Heart right ventricle (tissue), 16 donors: Measurements from ENCODE around the gene DCPS. TPM values are rescaled to one million over a fixed set of nuclear protein-coding genes. Genes with fewer than 3 reads are reported as not detected.
A peak's percentile ranks its signal among the peaks of the same experiment; 100 is the strongest.
"Not testable (repeated sequence)": the region's sequence is repeated elsewhere in the genome, so short reads cannot be mapped to it uniquely, and the experiment has no call there.

Experiments
- ATAC-seq, 8 donors: fragments of 200-7000 bp; cut with Tn5 transposase; one replicate each; pipeline ENCODE4 v1.9.1; 2020; ENCODE audit warnings: mild to moderate bottlenecking in 8 of 8, moderate library complexity in 8 of 8, moderate number of reproducible peaks in 1 of 8
- DNase-seq, 2 donors: peaks; one replicate each; pipeline ENCODE4 v3.0.0-alpha.2; 2020
- H3K27ac ChIP-seq, 10 donors: fragments of 200-600 bp; sonication (generic) in 2 of 10; one replicate each; pipeline versions ENCODE4 v1.5.0 to v1.8.0; 2020 to 2022; ENCODE audit warnings: mild to moderate bottlenecking in 3 of 10
- H3K27me3 ChIP-seq, 7 donors: fragments of 200-600 bp; one replicate each; pipeline ENCODE4 v1.8.0; 2021 to 2022; ENCODE audit warnings: mild to moderate bottlenecking in 2 of 7
- H3K36me3 ChIP-seq, 9 donors: fragments of 200-600 bp; sonication (generic) in 1 of 9; one replicate each; pipeline versions ENCODE4 v1.5.0 to v1.8.0; 2020 to 2022; ENCODE audit warnings: mild to moderate bottlenecking in 2 of 9
- H3K4me1 ChIP-seq, 9 donors: fragments of 200-600 bp; sonication (generic) in 1 of 9; one replicate each; pipeline versions ENCODE4 v1.5.0 to v1.8.0; 2020 to 2022; ENCODE audit warnings: mild to moderate bottlenecking in 4 of 9
- H3K4me3 ChIP-seq, 10 donors: fragments of 200-600 bp; sonication (generic) in 2 of 10; one replicate each; pipeline versions ENCODE4 v1.5.0 to v1.8.0; 2020 to 2022; ENCODE audit warnings: mild to moderate bottlenecking in 7 of 10, moderate library complexity in 2 of 10
- H3K9me3 ChIP-seq, 11 donors: fragments of 200-600 bp in 10 of 11; sonication (generic) in 2 of 11; one replicate each; pipeline versions ENCODE4 v1.5.0 to v1.8.0; 2013 to 2022; ENCODE audit warnings: mild to moderate bottlenecking in 2 of 11, control low read depth in 1 of 11, moderate library complexity in 1 of 11
- CTCF ChIP-seq, 9 donors: fragments of 200-600 bp; sonication (generic) in 2 of 9; IDR thresholded peaks; one replicate each; pipeline versions ENCODE4 v1.5.0 to v1.8.0; 2021 to 2022; ENCODE audit warnings: antibody characterized with exemption in 9 of 9, mild to moderate bottlenecking in 5 of 9, moderate library complexity in 1 of 9
- WGBS, 2 donors: extraction: QIAGEN DNeasy Blood & Tissue Kit; methylation state at CpG; one replicate each; pipeline ENCODE4 v1.1.7; 2013; ENCODE audit warnings: inconsistent platforms in 1 of 2; 5-methylcytosine and 5-hydroxymethylcytosine counted together
- intact Hi-C, 10 donors: fragments of 100-400 bp; cut with DNase I; formaldehyde crosslinking; loops; one replicate each; pipeline versions ENCODE4 v1.11.1 to v1.14.2; 2022
- polyA plus RNA-seq, 2 donors: library from polyadenylated mRNA; stranded (reverse); fragments of 200-250 nt; gene quantifications; one replicate each; pipeline ENCODE4 v1.2.3, GENCODE V29; 2013
- total RNA-seq, 10 donors: library from RNA; stranded (reverse); fragmentation: NEBNext Ultra II Directional in 3 of 10; extraction: Animal tissue kit (Norgen Biotek cat#: 25700) in 3 of 10; gene quantifications; one replicate each; pipeline versions ENCODE4 v1.2.1 to v1.2.4, GENCODE V29; 2021 to 2023
- donor health status: Arrhythmogenic right ventricular cardiomyopathy.
- donor health status: ischemic (EF 13 %, LVEDD 7.1; RV severe dilation, severe dysfunction).
- donor health status: healthy with polysubstance abuse.
- donor health status: DM: no; HTN: yes; CAD: no.
- donor health status: DM: no; HTN: no; CAD: no.
- donor health status: ischemic (EF 25% LVEDD 6.9; RV normal size, moderate dysfunction).
- donor health status: ischemic (EF 25% LVEDD 5.7; RV mildly dilated, moderate dysfunction).
- donor health status: healthy.
- donor health status: DM: yes; HTN: yes; CAD: no.
- donor health status: Ischemic cardiomyopathy.
- donor health status: ischemic (EF 35%, LVEDD 5.7; RV mildly dilated, moderate dysfunction).
- donor health status: nonischemic (EF 11% LVEDD 7.7; RV severe dilation, severe dysfunction).
- donor health status: DM: yes; HTN: yes; CAD: no.
- donor health status: PGD.
- donor health status: ischemic (EF 29% LVEDD 5.4; RV normal size, mild dysfunction).
- donor health status: nonischemic (EF 23%, LVEDD 6.1; RV moderate dilation, normal function).

DCPS gene
- total and polyA plus RNA-seq, 12 donors = 6.5 to 17.3 (median 10.6) TPM

DNA sequence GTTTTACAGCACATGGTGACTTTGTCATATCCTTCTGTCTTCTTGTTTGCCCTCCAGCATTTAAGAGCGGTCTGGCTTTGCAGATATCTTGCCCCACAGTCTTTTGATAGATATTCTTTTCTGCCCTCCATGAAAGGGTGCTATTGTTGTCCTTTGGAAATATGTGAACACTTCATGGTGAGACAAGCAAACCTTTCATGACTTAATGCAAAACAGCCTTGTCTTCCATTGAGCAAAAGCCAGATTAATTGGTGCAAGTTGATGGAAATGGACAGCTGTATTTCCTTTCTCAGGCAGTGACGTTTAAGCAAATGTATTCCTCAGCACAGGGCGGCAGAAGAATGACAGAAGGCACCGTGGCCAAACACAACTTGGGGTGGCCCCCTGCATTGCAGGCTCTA is 4.4 kb downstream of the DCPS start:
- no peak for DNase-seq
- Histone ChIP-seq H3K4me3 (no peak overlapping the region), H3K9me3 (no peaks in the 10 kb centered on the region), H3K27me3 (no peaks in the 10 kb centered on the region), H3K4me1 (peaks cover 4 to 47% (median 20%) of the 10 kb centered on the region in 9 donors), H3K27ac (no peak overlapping the region), H3K36me3 (peaks cover 0 to 40% (median 0%) of the 10 kb centered on the region in 9 donors)
- TF ChIP-seq CTCF (IDR thresholded peaks at IDR 0.05) = no peak
- intact Hi-C loops = loop anchor here in 1 of 10 donors (5.0 kb wide), 1 partner anchor 174 kb away; no protein-coding TSS in a partner anchor
- WGBS, 2 donors = 68 to 75% methylated on average over 4 of the region's 4 CpGs
- ATAC-seq = no peak

DNA sequence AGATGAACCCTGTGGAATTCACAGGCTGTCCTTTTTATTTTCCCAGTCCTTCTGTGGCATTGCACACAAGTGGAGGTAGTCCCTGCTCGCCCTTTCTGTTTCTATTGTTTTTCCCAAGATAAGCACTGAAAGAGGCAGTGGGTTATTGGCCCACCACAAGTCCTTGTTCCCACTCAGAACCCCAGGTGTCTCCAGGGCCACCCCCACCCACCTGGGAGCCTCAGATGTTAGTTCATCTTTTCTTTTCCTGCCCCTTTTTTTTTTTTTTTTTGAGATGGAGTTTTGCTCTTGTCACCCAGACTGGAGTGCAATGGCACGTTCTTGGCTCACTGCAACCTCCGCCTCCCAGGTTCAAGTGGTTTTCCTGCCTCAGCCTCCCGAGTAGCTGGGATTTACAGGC is 4.9 kb downstream of the DCPS start:
- 92% methylated on average over 4 of the region's 4 CpGs for WGBS, 2 donors
- not testable (repeated sequence) for H3K27ac ChIP-seq, H3K9me3 ChIP-seq, H3K27me3 ChIP-seq, H3K4me3 ChIP-seq, ATAC-seq, DNase-seq
- intact Hi-C loops = loop anchor here in 1 of 10 donors (5.0 kb wide), 1 partner anchor 174 kb away; no protein-coding TSS in a partner anchor
- Histone ChIP-seq H3K36me3 (peaks cover 0 to 45% (median 0%) of the 10 kb centered on the region in 9 donors), H3K4me1 (peaks cover 4 to 47% (median 16%) of the 10 kb centered on the region in 9 donors)

DNA sequence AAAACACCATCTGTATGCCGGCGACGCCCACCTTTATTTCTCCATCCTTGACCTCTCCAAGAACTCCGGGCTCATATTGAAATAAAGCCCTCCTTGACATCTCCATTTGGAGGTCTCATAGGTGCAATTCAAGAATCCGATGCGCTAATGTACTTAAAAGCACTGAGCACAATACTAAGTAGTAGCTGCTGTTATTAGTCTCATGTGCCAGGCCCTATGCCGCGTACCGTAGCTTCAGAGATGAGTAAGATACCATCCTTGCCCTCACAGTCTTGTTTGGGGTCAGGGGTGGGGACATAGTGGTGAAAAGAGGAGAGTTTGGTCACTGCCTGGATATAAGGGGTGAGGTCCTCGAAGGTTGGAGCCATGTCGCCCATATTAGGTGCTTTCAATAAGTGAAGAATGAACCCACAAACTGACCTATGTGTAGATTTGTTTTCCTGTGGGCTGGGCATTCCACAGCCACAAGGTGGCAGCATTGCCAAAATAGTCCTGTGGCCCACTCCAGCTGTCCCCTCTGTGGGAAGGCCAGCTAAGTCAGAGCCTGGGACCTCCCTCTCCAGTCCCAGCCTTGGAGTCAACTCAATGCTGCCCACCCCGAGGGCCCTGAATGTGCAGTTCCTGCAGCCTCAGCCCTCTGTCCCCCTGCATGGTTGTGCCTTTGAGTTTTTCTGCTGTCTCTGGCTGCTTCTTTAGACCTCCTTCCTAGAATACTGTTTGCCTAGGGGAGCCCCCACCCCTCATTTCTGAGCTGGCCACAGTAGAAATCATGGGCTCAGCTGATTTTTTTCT is 6.5 kb downstream of the DCPS start:
- no peak overlapping the region for H3K4me3 ChIP-seq
- H3K4me1 ChIP-seq = peaks cover 0 to 40% (median 7%) of the 10 kb centered on the region in 9 donors
- intact Hi-C loops = loop anchor here in 9 of 10 donors (1.0 to 10.0 kb wide), 15 partner anchors 44 to 678 kb away; partner anchors contain the start of gene ST3GAL4 (in 3 of the 9)
- peak; percentile 74 to 79 for DNase-seq
- H3K36me3 ChIP-seq = peaks cover 0 to 54% (median 0%) of the 10 kb centered on the region in 9 donors
- 60 to 70% methylated on average over 12 of the region's 12 CpGs for WGBS, 2 donors
- no peaks in the 10 kb centered on the region for H3K27me3 ChIP-seq
- H3K9me3 ChIP-seq = no peaks in the 10 kb centered on the region
- ATAC-seq = peak; percentile 91 to 95 (median 92)
- peak overlapping the region in 3 of 10 donors; percentile 3 to 71 (median 27) for H3K27ac ChIP-seq
- peak; percentile 83 to 97 (median 90) for TF ChIP-seq CTCF (IDR thresholded peaks at IDR 0.05)

DNA sequence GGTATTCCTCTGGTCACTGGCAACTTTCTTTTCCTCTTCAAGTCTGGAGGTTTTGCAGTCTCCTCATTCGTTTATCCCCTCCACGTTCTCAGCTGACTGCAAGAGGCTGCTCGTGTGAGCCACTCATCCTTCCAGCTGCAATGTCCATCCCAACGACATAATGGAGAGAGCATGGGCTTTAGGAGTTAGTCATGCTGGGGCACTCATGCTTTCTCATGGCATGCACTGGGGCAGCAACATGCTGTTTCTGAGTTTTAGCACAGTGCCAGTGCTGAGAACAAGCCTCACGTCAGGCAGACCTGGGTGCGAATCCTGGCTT is 7.1 kb downstream of the DCPS start:
- DNase-seq (no peak), ATAC-seq (peak in 6 of 8 donors; percentile 6 to 44 (median 20))
- Histone ChIP-seq H3K27me3 (no peaks in the 10 kb centered on the region), H3K36me3 (peaks cover 0 to 54% (median 0%) of the 10 kb centered on the region in 9 donors), H3K4me3 (no peak overlapping the region), H3K4me1 (peaks cover 0 to 39% (median 7%) of the 10 kb centered on the region in 9 donors), H3K27ac (peak overlapping the region in 3 of 10 donors; percentile 3 to 71 (median 27)), H3K9me3 (no peaks in the 10 kb centered on the region)
- 63 to 74% methylated on average over 6 of the region's 6 CpGs for WGBS, 2 donors
- intact Hi-C loops = loop anchor here in 9 of 10 donors (1.0 to 10.0 kb wide), 15 partner anchors 44 to 678 kb away; partner anchors contain the start of gene ST3GAL4 (in 3 of the 9)
- no peak for TF ChIP-seq CTCF (IDR thresholded peaks at IDR 0.05)
